ENCODE measurements around the gene GJB5. TPM values are rescaled to one million over a fixed set of nuclear protein-coding genes. Genes with fewer than 3 reads are reported as not detected.

GJB5 gene
- total RNA-seq, 4 donors from 2014 or later: not detected

- ATAC-seq (ENCODE audit: low FRiP score): no peak
- no peak for TF ChIP-seq CTCF (IDR thresholded peaks at IDR 0.05)
- DNase-seq (ENCODE audit: low spot score): no peak
These were observed 22.1 kb downstream of the GJB5 start for GRCh38 chr1:34776911-34777310.

GRCh38 chr1:34777519-34778321 lies 22.9 kb downstream of the GJB5 start:
- ATAC-seq (ENCODE audit: low FRiP score) (no peak), DNase-seq (ENCODE audit: low spot score) (no peak)
- no peak for TF ChIP-seq CTCF (IDR thresholded peaks at IDR 0.05)

GRCh38 chr1:34778381-34778780 lies 23.5 kb downstream of the GJB5 start:
- DNase-seq (ENCODE audit: low spot score): no peak
- no peak for ATAC-seq (ENCODE audit: low FRiP score)
- no peak for TF ChIP-seq CTCF (IDR thresholded peaks at IDR 0.05)

- ATAC-seq (ENCODE audit: low FRiP score) (no peak), DNase-seq (ENCODE audit: low spot score) (no peak)
- TF ChIP-seq CTCF (IDR thresholded peaks at IDR 0.05): no peak
These were observed 24.2 kb downstream of the GJB5 start for GRCh38 chr1:34779005-34779404.

- ATAC-seq (ENCODE audit: low FRiP score) (no peak), DNase-seq (ENCODE audit: low spot score) (no peak)
- no peak for TF ChIP-seq CTCF (IDR thresholded peaks at IDR 0.05)
These were observed 24.7 kb downstream of the GJB5 start for GRCh38 chr1:34779526-34779925.

GRCh38 chr1:34779962-34780361 lies 25.1 kb downstream of the GJB5 start:
- ATAC-seq (ENCODE audit: low FRiP score) (no peak), DNase-seq (ENCODE audit: low spot score) (no peak)
- TF ChIP-seq CTCF (IDR thresholded peaks at IDR 0.05): no peak

- TF ChIP-seq CTCF (IDR thresholded peaks at IDR 0.05): no peak
- DNase-seq (ENCODE audit: low spot score) (no peak), ATAC-seq (ENCODE audit: low FRiP score) (no peak)
These were observed 25.7 kb downstream of the GJB5 start for GRCh38 chr1:34780528-34780927.

All from omental fat pad (tissue), 4 donors.